OCI-LY1 (cell line): ENCODE results near the gene PLOD2.

Experiments
- CTCF ChIP-seq: fragments of 200-600 bp; sonication (generic), shearing (Covaris generic); IDR thresholded peaks from 2 replicates; pipeline ENCODE4 v1.5.1; 2017; ENCODE audit warnings: mild to moderate bottlenecking, antibody characterized with exemption, low read length, moderate library complexity, mixed read lengths
- EZH2 ChIP-seq: fragments of 200-600 bp; sonication (generic), shearing (Covaris generic); IDR thresholded peaks from 2 replicates; pipeline ENCODE4 v1.8.0; 2017; ENCODE audit warnings: borderline replicate concordance, mixed run types, mild to moderate bottlenecking, antibody characterized with exemption, low read length, moderate library complexity, mixed read lengths

GRCh38 chr3:146184241-146185015, 23.4 kb upstream of the PLOD2 start:
- TF ChIP-seq CTCF, result no peak
- TF ChIP-seq EZH2, result no peak
